ENCODE results near the gene IL19. TPM values are rescaled to one million over a fixed set of nuclear protein-coding genes. Genes with fewer than 3 reads are reported as not detected.
A peak's percentile ranks its signal among the peaks of the same experiment; 100 is the strongest.

The IL19 gene
- total and polyA plus RNA-seq, 9 of the 15 experiments (the other 6 are each of a cell fraction or from before 2014, with no cell fraction given): not detected

DNA sequence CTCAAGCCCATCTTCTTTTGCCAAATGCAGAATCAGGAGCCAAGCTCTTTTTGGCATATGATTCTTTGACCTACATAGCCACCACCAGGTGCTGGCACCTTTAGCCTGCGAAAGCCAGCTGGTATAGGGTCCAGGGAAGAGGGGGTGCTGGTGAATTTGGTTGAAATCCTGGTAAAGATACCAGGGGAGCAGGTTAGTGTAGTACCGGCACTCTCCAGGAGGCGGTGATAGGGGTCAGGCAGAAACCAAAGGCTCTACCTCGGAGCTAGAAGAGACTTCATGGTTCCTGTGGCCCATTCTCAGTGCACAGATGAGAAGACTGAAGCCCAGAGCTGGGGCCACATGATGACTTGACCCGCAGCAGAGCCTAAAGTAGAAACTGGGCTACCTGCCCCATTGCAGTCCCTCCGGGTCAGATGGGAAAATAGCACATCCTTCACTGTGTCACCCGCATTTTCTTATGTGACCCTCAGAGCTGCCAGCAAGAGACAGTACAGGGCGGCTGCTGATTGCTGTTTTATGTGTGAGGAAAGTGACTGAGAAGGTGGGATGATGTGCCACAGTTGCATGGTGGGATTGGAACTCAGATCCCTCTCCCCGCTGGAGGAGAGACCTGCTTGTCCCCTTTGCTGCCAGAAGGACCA lies 36.0 kb upstream of the IL19 start (continued):
- no peak for TF ChIP-seq HCFC1 (IDR thresholded peaks at IDR 0.05; ENCODE audit: low read depth, low read length)
- 0 out of 2 replicates have a peak, but pooled peaks have one; percentile 12 for TF ChIP-seq CTBP1 (IDR thresholded peaks at IDR 0.05; ENCODE audit: borderline replicate concordance)
- TF ChIP-seq, protein P1, sequence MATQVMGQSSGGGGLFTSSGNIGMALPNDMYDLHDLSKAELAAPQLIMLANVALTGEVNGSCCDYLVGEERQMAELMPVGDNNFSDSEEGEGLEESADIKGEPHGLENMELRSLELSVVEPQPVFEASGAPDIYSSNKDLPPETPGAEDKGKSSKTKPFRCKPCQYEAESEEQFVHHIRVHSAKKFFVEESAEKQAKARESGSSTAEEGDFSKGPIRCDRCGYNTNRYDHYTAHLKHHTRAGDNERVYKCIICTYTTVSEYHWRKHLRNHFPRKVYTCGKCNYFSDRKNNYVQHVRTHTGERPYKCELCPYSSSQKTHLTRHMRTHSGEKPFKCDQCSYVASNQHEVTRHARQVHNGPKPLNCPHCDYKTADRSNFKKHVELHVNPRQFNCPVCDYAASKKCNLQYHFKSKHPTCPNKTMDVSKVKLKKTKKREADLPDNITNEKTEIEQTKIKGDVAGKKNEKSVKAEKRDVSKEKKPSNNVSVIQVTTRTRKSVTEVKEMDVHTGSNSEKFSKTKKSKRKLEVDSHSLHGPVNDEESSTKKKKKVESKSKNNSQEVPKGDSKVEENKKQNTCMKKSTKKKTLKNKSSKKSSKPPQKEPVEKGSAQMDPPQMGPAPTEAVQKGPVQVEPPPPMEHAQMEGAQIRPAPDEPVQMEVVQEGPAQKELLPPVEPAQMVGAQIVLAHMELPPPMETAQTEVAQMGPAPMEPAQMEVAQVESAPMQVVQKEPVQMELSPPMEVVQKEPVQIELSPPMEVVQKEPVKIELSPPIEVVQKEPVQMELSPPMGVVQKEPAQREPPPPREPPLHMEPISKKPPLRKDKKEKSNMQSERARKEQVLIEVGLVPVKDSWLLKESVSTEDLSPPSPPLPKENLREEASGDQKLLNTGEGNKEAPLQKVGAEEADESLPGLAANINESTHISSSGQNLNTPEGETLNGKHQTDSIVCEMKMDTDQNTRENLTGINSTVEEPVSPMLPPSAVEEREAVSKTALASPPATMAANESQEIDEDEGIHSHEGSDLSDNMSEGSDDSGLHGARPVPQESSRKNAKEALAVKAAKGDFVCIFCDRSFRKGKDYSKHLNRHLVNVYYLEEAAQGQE (IDR thresholded peaks at IDR 0.05; ENCODE audit: borderline replicate concordance): peak; percentile 75
- TF ChIP-seq, protein P1 (CRISPR knock-in tag; IDR thresholded peaks at IDR 0.05; ENCODE audit: low read depth): no peak
- TF ChIP-seq, protein P2, sequence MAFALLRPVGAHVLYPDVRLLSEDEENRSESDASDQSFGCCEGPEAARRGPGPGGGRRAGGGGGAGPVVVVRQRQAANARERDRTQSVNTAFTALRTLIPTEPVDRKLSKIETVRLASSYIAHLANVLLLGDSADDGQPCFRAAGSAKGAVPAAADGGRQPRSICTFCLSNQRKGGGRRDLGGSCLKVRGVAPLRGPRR (CRISPR knock-in tag; IDR thresholded peaks at IDR 0.05): no peak
- no peak for TF ChIP-seq ETV1 (tag; conservative IDR thresholded peaks at IDR 0.05; ENCODE audit: low read depth)
- no peak for TF ChIP-seq ZNF764 (CRISPR knock-in tag; IDR thresholded peaks at IDR 0.05; ENCODE audit: low read depth)
- no peak for TF ChIP-seq MIER1 (IDR thresholded peaks at IDR 0.05; ENCODE audit: low read depth)
- no peak for TF ChIP-seq MBD2 (IDR thresholded peaks at IDR 0.05; ENCODE audit: borderline replicate concordance, low read depth)
- TF ChIP-seq ZKSCAN1 (IDR thresholded peaks at IDR 0.05; ENCODE audit: low read depth, low read length): 0 out of 2 replicates have a peak, but pooled peaks have one; percentile 11
- TF ChIP-seq, protein P3, sequence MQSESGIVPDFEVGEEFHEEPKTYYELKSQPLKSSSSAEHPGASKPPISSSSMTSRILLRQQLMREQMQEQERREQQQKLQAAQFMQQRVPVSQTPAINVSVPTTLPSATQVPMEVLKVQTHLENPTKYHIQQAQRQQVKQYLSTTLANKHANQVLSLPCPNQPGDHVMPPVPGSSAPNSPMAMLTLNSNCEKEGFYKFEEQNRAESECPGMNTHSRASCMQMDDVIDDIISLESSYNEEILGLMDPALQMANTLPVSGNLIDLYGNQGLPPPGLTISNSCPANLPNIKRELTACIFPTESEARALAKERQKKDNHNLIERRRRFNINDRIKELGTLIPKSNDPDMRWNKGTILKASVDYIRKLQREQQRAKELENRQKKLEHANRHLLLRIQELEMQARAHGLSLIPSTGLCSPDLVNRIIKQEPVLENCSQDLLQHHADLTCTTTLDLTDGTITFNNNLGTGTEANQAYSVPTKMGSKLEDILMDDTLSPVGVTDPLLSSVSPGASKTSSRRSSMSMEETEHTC (IDR thresholded peaks at IDR 0.05): no peak
- no peak for TF ChIP-seq POLR2H (tag; IDR thresholded peaks at IDR 0.05; ENCODE audit: low read depth)
- TF ChIP-seq CHCHD3 (CRISPR knock-in tag; IDR thresholded peaks at IDR 0.05): no peak
- no peak for TF ChIP-seq HSF4 (CRISPR knock-in tag; IDR thresholded peaks at IDR 0.05; ENCODE audit: borderline replicate concordance)
- no peak for TF ChIP-seq NCOA6 (IDR thresholded peaks at IDR 0.05)
- peak; percentile 68 for TF ChIP-seq SMC3 (conservative IDR thresholded peaks at IDR 0.05; ENCODE audit: insufficient read depth, low read depth, low read length)
- TF ChIP-seq TRIM24 (IDR thresholded peaks at IDR 0.05): no peak
- no peak for TF ChIP-seq ZC3H4 (CRISPR knock-in tag; IDR thresholded peaks at IDR 0.05; ENCODE audit: borderline replicate concordance)
- no peak for TF ChIP-seq ZBED1 (IDR thresholded peaks at IDR 0.05)

All from K562 (cell line).